OCI-LY3 (cell line): Measurements from ENCODE around the gene IFNGR2.

Source experiments
- H2AFZ ChIP-seq: fragments of 200-600, 300-600 bp; shearing (Covaris generic); 2 replicates; pipeline ENCODE4 v1.6.0; 2014; ENCODE audit warnings: antibody characterized with exemption, low read depth, low read length
- H3K27ac ChIP-seq: fragments of 200-600, 300-600 bp; sonication (generic); 2 replicates; pipeline ENCODE4 v1.5.1; 2014; ENCODE audit warnings: mild to moderate bottlenecking, low read length, moderate library complexity, mixed read lengths
- H3K27me3 ChIP-seq: fragments of 200-600, 300-600 bp; sonication (generic); 2 replicates; pipeline ENCODE4 v1.6.1; 2014; ENCODE audit warnings: low read depth, low read length, mixed read lengths
- H3K36me3 ChIP-seq: fragments of 200-600, 300-600 bp; sonication (generic); replicated peaks from 2 replicates; pipeline ENCODE3; 2014; ENCODE audit warnings: low read depth, low read length, mixed read lengths
- H3K4me1 ChIP-seq: fragments of 300-600, 200-600 bp; sonication (generic); 2 replicates; pipeline ENCODE4 v1.6.1; 2014; ENCODE audit warnings: low read length, mixed read lengths
- H3K4me2 ChIP-seq: fragments of 200-600, 300-600 bp; sonication (generic); 2 replicates; pipeline ENCODE4 v1.6.1; 2014; ENCODE audit warnings: low read length, mixed read lengths
- H3K4me3 ChIP-seq: fragments of 300-600, 200-600 bp; sonication (generic); 2 replicates; pipeline ENCODE4 v1.5.1; 2014; ENCODE audit warnings: antibody characterized with exemption, mild to moderate bottlenecking, low read length, moderate library complexity
- H3K79me2 ChIP-seq: fragments of 300-600, 200-600 bp; shearing (Covaris generic); 2 replicates; pipeline ENCODE4 v1.6.1; 2014; ENCODE audit warnings: mild to moderate bottlenecking, low read length, mixed read lengths
- H3K9ac ChIP-seq: fragments of 300-600, 200-600 bp; shearing (Covaris generic); 2 replicates; pipeline ENCODE4 v1.6.0; 2014; ENCODE audit warnings: mild to moderate bottlenecking, low read length, moderate library complexity
- H3K9me3 ChIP-seq: fragments of 200-600, 300-600 bp; shearing (Covaris generic); 2 replicates; pipeline ENCODE4 v1.6.1; 2014; ENCODE audit warnings: low read length, mixed read lengths; ENCODE audit not compliant: insufficient read depth
- H4K20me1 ChIP-seq: fragments of 200-600, 300-600 bp; sonication (generic); 2 replicates; pipeline ENCODE4 v1.6.1; 2016; ENCODE audit warnings: low read length, mixed read lengths; ENCODE audit not compliant: insufficient read depth
- EZH2phosphoT487 ChIP-seq: fragments of 200-600 bp; shearing (Covaris generic); IDR thresholded peaks from 2 replicates; pipeline ENCODE4 v1.6.1; 2018; ENCODE audit warnings: antibody characterized with exemption, mixed run types, low read depth
- TF ChIP-seq, protein P1 (sequence below): fragments of 200-600, 300-600 bp; sonication (generic); IDR thresholded peaks from 2 replicates; pipeline ENCODE4 v1.5.1; 2014; ENCODE audit warnings: antibody characterized with exemption, low read length, low read depth

The IFNGR2 gene

GRCh38 chr21:33393348-33393747 lies 9.9 kb upstream of the IFNGR2 start:
- TF ChIP-seq, protein P1, sequence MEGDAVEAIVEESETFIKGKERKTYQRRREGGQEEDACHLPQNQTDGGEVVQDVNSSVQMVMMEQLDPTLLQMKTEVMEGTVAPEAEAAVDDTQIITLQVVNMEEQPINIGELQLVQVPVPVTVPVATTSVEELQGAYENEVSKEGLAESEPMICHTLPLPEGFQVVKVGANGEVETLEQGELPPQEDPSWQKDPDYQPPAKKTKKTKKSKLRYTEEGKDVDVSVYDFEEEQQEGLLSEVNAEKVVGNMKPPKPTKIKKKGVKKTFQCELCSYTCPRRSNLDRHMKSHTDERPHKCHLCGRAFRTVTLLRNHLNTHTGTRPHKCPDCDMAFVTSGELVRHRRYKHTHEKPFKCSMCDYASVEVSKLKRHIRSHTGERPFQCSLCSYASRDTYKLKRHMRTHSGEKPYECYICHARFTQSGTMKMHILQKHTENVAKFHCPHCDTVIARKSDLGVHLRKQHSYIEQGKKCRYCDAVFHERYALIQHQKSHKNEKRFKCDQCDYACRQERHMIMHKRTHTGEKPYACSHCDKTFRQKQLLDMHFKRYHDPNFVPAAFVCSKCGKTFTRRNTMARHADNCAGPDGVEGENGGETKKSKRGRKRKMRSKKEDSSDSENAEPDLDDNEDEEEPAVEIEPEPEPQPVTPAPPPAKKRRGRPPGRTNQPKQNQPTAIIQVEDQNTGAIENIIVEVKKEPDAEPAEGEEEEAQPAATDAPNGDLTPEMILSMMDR = no peak
- no peak for TF ChIP-seq EZH2phosphoT487
- H3K4me3 ChIP-seq = no peak overlapping the region
- no peaks in the 10 kb centered on the region for H3K79me2 ChIP-seq
- H3K27ac ChIP-seq = no peak overlapping the region
- H4K20me1 ChIP-seq = no peaks in the 10 kb centered on the region
- no peaks in the 10 kb centered on the region for H3K9me3 ChIP-seq
- H3K27me3 ChIP-seq = no peaks in the 10 kb centered on the region
- H3K36me3 ChIP-seq = no peaks in the 10 kb centered on the region
- H3K4me2 ChIP-seq = no peak overlapping the region
- H3K4me1 ChIP-seq = peaks cover 8% of the 10 kb centered on the region
- H3K9ac ChIP-seq = no peak overlapping the region
- H2AFZ ChIP-seq = no peak overlapping the region

GRCh38 chr21:33394260-33394659 lies 9.0 kb upstream of the IFNGR2 start:
- H3K4me2 ChIP-seq = no peak overlapping the region

DNA sequence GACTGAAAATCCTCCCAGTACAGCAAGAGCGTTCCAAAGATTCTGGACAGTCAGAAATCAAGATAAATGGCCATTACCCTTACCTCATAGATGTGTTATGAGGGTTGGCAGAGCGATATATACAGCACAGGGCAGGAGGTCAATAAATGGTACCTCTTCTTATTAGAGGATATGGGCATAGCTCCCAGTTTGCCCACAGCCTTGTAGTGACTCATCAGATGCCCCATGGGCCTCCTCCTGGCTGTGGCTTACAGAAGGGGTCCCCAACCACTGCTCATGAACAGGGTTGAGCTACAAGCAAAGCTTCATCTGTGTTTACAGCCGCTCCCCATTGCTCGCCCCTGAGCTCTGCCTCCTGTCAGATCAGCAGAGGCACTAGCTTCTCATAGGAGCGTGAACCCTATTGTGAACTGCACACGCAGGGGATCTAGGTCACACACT lies 7.3 kb upstream of the IFNGR2 start:
- H3K9me3 ChIP-seq = no peaks in the 10 kb centered on the region
- no peak overlapping the region for H3K4me3 ChIP-seq
- H2AFZ ChIP-seq = no peak overlapping the region
- no peak overlapping the region for H3K9ac ChIP-seq
- no peak overlapping the region for H3K4me2 ChIP-seq
- TF ChIP-seq, protein P1 = no peak
- TF ChIP-seq EZH2phosphoT487 = no peak
- no peak overlapping the region for H3K27ac ChIP-seq
- H3K36me3 ChIP-seq = no peaks in the 10 kb centered on the region
- H4K20me1 ChIP-seq = no peaks in the 10 kb centered on the region
- no peaks in the 10 kb centered on the region for H3K27me3 ChIP-seq
- no peaks in the 10 kb centered on the region for H3K79me2 ChIP-seq
- peaks cover 14% of the 10 kb centered on the region for H3K4me1 ChIP-seq

More at GRCh38 chr21:33394260-33394659, 9.0 kb upstream of the IFNGR2 start:
- H3K27ac ChIP-seq = no peak overlapping the region
- H2AFZ ChIP-seq = no peak overlapping the region
- no peaks in the 10 kb centered on the region for H3K27me3 ChIP-seq
- H3K79me2 ChIP-seq = no peaks in the 10 kb centered on the region
- no peaks in the 10 kb centered on the region for H4K20me1 ChIP-seq
- H3K4me1 ChIP-seq = peaks cover 7% of the 10 kb centered on the region
- no peaks in the 10 kb centered on the region for H3K36me3 ChIP-seq
- no peaks in the 10 kb centered on the region for H3K9me3 ChIP-seq
- TF ChIP-seq, protein P1 = no peak
- no peak for TF ChIP-seq EZH2phosphoT487
- no peak overlapping the region for H3K9ac ChIP-seq
- H3K4me3 ChIP-seq = no peak overlapping the region

DNA sequence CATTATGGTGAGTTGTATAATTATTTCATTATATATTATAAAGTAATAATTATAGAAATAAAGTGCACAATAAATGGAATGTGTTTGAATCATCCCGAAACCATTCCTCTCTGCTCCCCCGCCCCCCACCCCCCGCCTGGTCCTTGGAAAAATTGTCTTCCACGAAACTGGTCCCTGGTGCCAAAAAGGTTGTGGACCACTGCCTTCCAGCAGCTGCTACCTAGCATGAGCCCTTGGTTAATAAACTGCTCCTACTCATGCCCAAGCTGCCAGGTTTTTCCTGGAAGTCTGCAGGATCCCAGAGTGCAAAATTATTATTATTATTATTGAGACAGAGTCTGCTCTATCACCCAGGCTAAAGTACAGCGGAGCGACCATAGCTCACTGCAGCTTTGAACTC lies 6.8 kb upstream of the IFNGR2 start:
- no peaks in the 10 kb centered on the region for H4K20me1 ChIP-seq
- no peaks in the 10 kb centered on the region for H3K27me3 ChIP-seq
- no peak overlapping the region for H3K4me3 ChIP-seq
- H3K79me2 ChIP-seq = no peaks in the 10 kb centered on the region
- H3K9me3 ChIP-seq = no peaks in the 10 kb centered on the region
- no peak for TF ChIP-seq EZH2phosphoT487
- TF ChIP-seq, protein P1 = no peak
- H2AFZ ChIP-seq = no peak overlapping the region
- H3K27ac ChIP-seq = no peak overlapping the region
- H3K9ac ChIP-seq = no peak overlapping the region
- H3K36me3 ChIP-seq = no peaks in the 10 kb centered on the region
- no peak overlapping the region for H3K4me2 ChIP-seq
- peaks cover 14% of the 10 kb centered on the region for H3K4me1 ChIP-seq
